ENCODE results near the gene S1PR1.

DNA sequence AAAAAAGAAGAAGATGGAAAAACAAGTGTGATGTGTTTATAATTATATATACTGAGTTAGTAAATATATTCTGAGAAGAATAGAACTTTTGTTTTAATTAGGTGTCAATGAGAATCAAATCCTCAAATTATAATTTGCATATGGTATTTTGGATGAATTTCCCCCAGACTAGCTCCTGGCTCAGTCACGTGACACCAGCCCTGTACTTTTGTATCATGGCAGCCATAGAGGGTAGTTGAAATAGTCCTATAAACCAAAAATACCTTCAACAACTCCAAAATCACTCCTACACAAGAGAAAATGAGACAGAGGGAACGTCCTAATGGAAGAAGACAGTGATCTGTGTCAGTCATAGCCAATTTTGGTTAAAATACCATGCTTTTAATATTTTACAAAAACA is 9.0 kb upstream of the S1PR1 start:
- TF ChIP-seq, protein P1, sequence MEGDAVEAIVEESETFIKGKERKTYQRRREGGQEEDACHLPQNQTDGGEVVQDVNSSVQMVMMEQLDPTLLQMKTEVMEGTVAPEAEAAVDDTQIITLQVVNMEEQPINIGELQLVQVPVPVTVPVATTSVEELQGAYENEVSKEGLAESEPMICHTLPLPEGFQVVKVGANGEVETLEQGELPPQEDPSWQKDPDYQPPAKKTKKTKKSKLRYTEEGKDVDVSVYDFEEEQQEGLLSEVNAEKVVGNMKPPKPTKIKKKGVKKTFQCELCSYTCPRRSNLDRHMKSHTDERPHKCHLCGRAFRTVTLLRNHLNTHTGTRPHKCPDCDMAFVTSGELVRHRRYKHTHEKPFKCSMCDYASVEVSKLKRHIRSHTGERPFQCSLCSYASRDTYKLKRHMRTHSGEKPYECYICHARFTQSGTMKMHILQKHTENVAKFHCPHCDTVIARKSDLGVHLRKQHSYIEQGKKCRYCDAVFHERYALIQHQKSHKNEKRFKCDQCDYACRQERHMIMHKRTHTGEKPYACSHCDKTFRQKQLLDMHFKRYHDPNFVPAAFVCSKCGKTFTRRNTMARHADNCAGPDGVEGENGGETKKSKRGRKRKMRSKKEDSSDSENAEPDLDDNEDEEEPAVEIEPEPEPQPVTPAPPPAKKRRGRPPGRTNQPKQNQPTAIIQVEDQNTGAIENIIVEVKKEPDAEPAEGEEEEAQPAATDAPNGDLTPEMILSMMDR (IDR thresholded peaks at IDR 0.05): no peak
- TF ChIP-seq POLR2AphosphoS5 (IDR thresholded peaks at IDR 0.05) (no peak), POLR2A (IDR thresholded peaks at IDR 0.05) (no peak)

Measured in breast epithelium (tissue), 3 donors.